Loucy (cell line): Measurements from ENCODE around the gene IFITM10.

Experiments
- H2AFZ ChIP-seq: fragments of 200-600 bp; sonication (generic); 2 replicates; pipeline ENCODE4 v1.6.0; 2016; ENCODE audit warnings: antibody characterized with exemption, mild to moderate bottlenecking, low read length, moderate library complexity
- H3F3A ChIP-seq: fragments of 200-600 bp; 2 replicates; pipeline ENCODE4 v1.6.0; 2016; ENCODE audit warnings: antibody characterized with exemption, low read depth, mild to moderate bottlenecking
- H3K27me3 ChIP-seq: fragments of 200-600 bp; sonication (generic); 2 replicates; pipeline ENCODE4 v1.6.1; 2014; ENCODE audit warnings: low read length, mild to moderate bottlenecking; ENCODE audit not compliant: insufficient read depth, poor library complexity, severe bottlenecking
- H3K36me3 ChIP-seq: fragments of 200-600 bp; sonication (generic); 2 replicates; pipeline ENCODE4 v1.6.1; 2016; ENCODE audit warnings: low read length; ENCODE audit not compliant: insufficient read depth
- H3K4me1 ChIP-seq: fragments of 200-600 bp; sonication (generic); 2 replicates; pipeline ENCODE4 v1.5.1; 2014; ENCODE audit warnings: low read length, mild to moderate bottlenecking; ENCODE audit not compliant: insufficient read depth, poor library complexity, severe bottlenecking
- H3K4me2 ChIP-seq: fragments of 200-600 bp; sonication (generic); 2 replicates; pipeline ENCODE4 v1.6.0; 2014; ENCODE audit warnings: antibody characterized with exemption, low read length, low read depth, mild to moderate bottlenecking; ENCODE audit not compliant: poor library complexity, severe bottlenecking
- H3K4me3 ChIP-seq: fragments of 200-600 bp; sonication (generic); 2 replicates; pipeline ENCODE4 v1.5.1; 2014; ENCODE audit warnings: low read length, mild to moderate bottlenecking, mixed read lengths; ENCODE audit not compliant: poor library complexity, severe bottlenecking
- H3K79me2 ChIP-seq: fragments of 200-600 bp; sonication (generic); 2 replicates; pipeline ENCODE4 v1.6.1; 2014; ENCODE audit warnings: low read length; ENCODE audit not compliant: insufficient read depth
- H3K9ac ChIP-seq: fragments of 200-600 bp; sonication (generic); 2 replicates; pipeline ENCODE4 v1.6.0; 2014; ENCODE audit warnings: mild to moderate bottlenecking, low read depth, low read length, moderate library complexity; ENCODE audit not compliant: poor library complexity, severe bottlenecking
- H3K9me2 ChIP-seq: fragments of 200-600 bp; sonication (generic); replicated peaks from 2 replicates; pipeline ENCODE4 v1.6.1; 2016; ENCODE audit warnings: low read depth, low read length, mixed read lengths
- H3K9me3 ChIP-seq: fragments of 200-600 bp; sonication (generic); 2 replicates; pipeline ENCODE4 v1.6.1; 2014; ENCODE audit warnings: mild to moderate bottlenecking, antibody characterized with exemption, low read length, low read depth; ENCODE audit not compliant: insufficient read depth
- H4K20me1 ChIP-seq: fragments of 200-600 bp; sonication (generic); 2 replicates; pipeline ENCODE4 v1.6.0; 2014; ENCODE audit warnings: antibody characterized with exemption, low read length, mild to moderate bottlenecking; ENCODE audit not compliant: insufficient read depth, poor library complexity, severe bottlenecking
- CTCF ChIP-seq: fragments of 200-600 bp; sonication (generic); conservative IDR thresholded peaks from 2 replicates; pipeline ENCODE4 v1.5.1; 2014; ENCODE audit warnings: mild to moderate bottlenecking, antibody characterized with exemption, low read length
- EZH2phosphoT487 ChIP-seq: fragments of 200-600 bp; IDR thresholded peaks from 2 replicates; pipeline ENCODE4 v1.6.1; 2018; ENCODE audit warnings: antibody characterized with exemption, mild to moderate bottlenecking, moderate library complexity, borderline replicate concordance

IFITM10 gene

GRCh38 chr11:1750481-1750839, at the start of gene IFITM10:
TSS of gene IFITM10 (minus strand) at chr11:1750595. CDS start at chr11:1750442, 153 bp downstream.
- Histone ChIP-seq H3K4me3 (no peak within 1 kb of the TSS), H3K9me3 (no peaks in the 10 kb centered on the region), H3K27me3 (no peaks in the 10 kb centered on the region), H2AFZ (no peak within 1 kb of the TSS), H3K36me3 (no peaks in the 10 kb centered on the region; the same call in 1 of the 2 replicates), H3F3A (0 out of 2 replicates have a peak, but pooled peaks cover 3% of the 10 kb centered on the region), H3K4me2 (peak within 1 kb of the TSS; percentile 100), H3K79me2 (peaks cover 31% of the 10 kb centered on the region), H4K20me1 (no peaks in the 10 kb centered on the region), H3K9me2 (no peaks in the 10 kb centered on the region), H3K9ac (peak within 1 kb of the TSS; percentile 50), H3K4me1 (peaks cover 54% of the 10 kb centered on the region)
- no peak for TF ChIP-seq CTCF
- no peak for TF ChIP-seq EZH2phosphoT487

GRCh38 chr11:1797391-1798125, 47.2 kb upstream of the IFITM10 start:
- Histone ChIP-seq H3K9me3 (no peaks in the 10 kb centered on the region), H3F3A (no peaks in the 10 kb centered on the region), H2AFZ (no peak overlapping the region), H3K36me3 (no peaks in the 10 kb centered on the region), H4K20me1 (no peaks in the 10 kb centered on the region), H3K79me2 (no peaks in the 10 kb centered on the region), H3K4me1 (peaks cover 13% of the 10 kb centered on the region), H3K9me2 (no peaks in the 10 kb centered on the region), H3K4me3 (no peak overlapping the region), H3K9ac (no peak overlapping the region), H3K27me3 (no peaks in the 10 kb centered on the region), H3K4me2 (no peak overlapping the region)
- no peak for TF ChIP-seq EZH2phosphoT487
- no peak for TF ChIP-seq CTCF

- H4K20me1 ChIP-seq = no peaks in the 10 kb centered on the region
- H3K9me2 ChIP-seq = no peaks in the 10 kb centered on the region
- H3K4me3 ChIP-seq = no peak overlapping the region
- no peaks in the 10 kb centered on the region for H3K79me2 ChIP-seq
- TF ChIP-seq EZH2phosphoT487 (no peak), CTCF (no peak)
- H3K9me3 ChIP-seq = no peaks in the 10 kb centered on the region
- H3K4me2 ChIP-seq = no peak overlapping the region
- no peak overlapping the region for H3K9ac ChIP-seq
- H3F3A ChIP-seq = no peaks in the 10 kb centered on the region
- no peaks in the 10 kb centered on the region for H3K36me3 ChIP-seq
- H3K27me3 ChIP-seq = no peaks in the 10 kb centered on the region
- peak overlapping the region; percentile 32; the same call in 1 of the 2 replicates for H2AFZ ChIP-seq
- peaks cover 19% of the 10 kb centered on the region for H3K4me1 ChIP-seq
Measured at GRCh38 chr11:1796413-1797011, 46.1 kb upstream of the IFITM10 start.
